GM12878 (cell line): ENCODE measurements around the gene JADE2. TPM values are rescaled to one million over a fixed set of nuclear protein-coding genes. Genes with fewer than 3 reads are reported as not detected.

Source experiments
- ATAC-seq: fragments of 200-7000 bp; cut with Tn5 transposase; 3 replicates; pipeline ENCODE4 v1.9.1; 2020; ENCODE audit warnings: mild to moderate bottlenecking, moderate library complexity
- Bru-seq: library from RNA; stranded (reverse); fragments of 400-500 nt; gene quantifications from one replicate; lab custom pipeline; 2021; lab: Mats Ljungman, UMichigan
- BruChase-seq, 2 experiments: library from RNA; stranded (reverse); fragments of 400-500 nt; gene quantifications; one replicate each; lab custom pipeline; 2021; lab: Mats Ljungman, UMichigan
- BruUV-seq: library from RNA; stranded (reverse); fragments of 400-500 nt; replicated peaks from 2 replicates; lab custom pipeline; 2021; lab: Mats Ljungman, UMichigan
- CTCF ChIA-PET: fragments of 300-600 bp; sonication (Branson Sonifier 250); formaldehyde crosslinking; extraction: SDS; loops from one replicate; lab custom pipeline; 2021; ENCODE audit warnings: inconsistent platforms; lab: Yijun Ruan, JAX
- POLR2A ChIA-PET: fragments of 350-600 bp; formaldehyde crosslinking; extraction: SDS; loops from one replicate; lab custom pipeline; 2021; ENCODE audit warnings: inconsistent platforms; lab: Charles Lee
- RAD21 ChIA-PET: fragments of 300-600 bp; sonication (Branson Sonifier 250); formaldehyde crosslinking; loops from one replicate; lab custom pipeline; 2023; ENCODE audit warnings: antibody characterized with exemption; ENCODE audit not compliant: unreplicated experiment; lab: Charles Lee
- SMC1A ChIA-PET: fragments of 300-600 bp; sonication (Branson Sonifier 250); formaldehyde crosslinking; loops from one replicate; lab custom pipeline; 2023; ENCODE audit not compliant: unreplicated experiment, uncharacterized antibody; lab: Charles Lee
- DNase-seq: peaks from one replicate; pipeline ENCODE4 v3.0.0-alpha.2; 2011; ENCODE audit warnings: low read depth, low spot score
- FAIRE-seq: peaks from 3 replicates; lab custom pipeline; 2011; peaks lifted over from hg19 to GRCh38; lab: Jason Lieb, UNC
- H2AFZ ChIP-seq: 2 replicates; pipeline ENCODE4 v1.6.0; 2011; ENCODE audit warnings: low read depth, low read length, control low read depth; ENCODE audit not compliant: control insufficient read depth
- H3K27ac ChIP-seq: 2 replicates; pipeline ENCODE4 v1.5.1; 2011; ENCODE audit warnings: control low read depth; ENCODE audit not compliant: control insufficient read depth, insufficient read depth
- H3K27me3 ChIP-seq, 2 experiments: replicated peaks in 1 of 2; 2 replicates each; pipeline versions ENCODE4 v1.6.0 to v1.6.1; 2011; ENCODE audit warnings: low read length in 1 of 2; ENCODE audit not compliant: control insufficient read depth in 2 of 2, insufficient read depth in 2 of 2
- H3K36me3 ChIP-seq, 2 experiments: 2 replicates each; pipeline ENCODE4 v1.5.1; 2011; ENCODE audit warnings: low read length in 1 of 2; ENCODE audit not compliant: control insufficient read depth in 2 of 2, insufficient read depth in 2 of 2
- H3K4me1 ChIP-seq: 2 replicates; pipeline ENCODE4 v1.6.1; 2011; ENCODE audit warnings: mild to moderate bottlenecking, low read length, moderate library complexity, mixed read lengths; ENCODE audit not compliant: control insufficient read depth, insufficient read depth
- H3K4me2 ChIP-seq: 2 replicates; pipeline ENCODE4 v1.6.0; 2011; ENCODE audit warnings: control low read depth; ENCODE audit not compliant: control insufficient read depth, insufficient read depth
- H3K4me3 ChIP-seq: fragments of 200-600 bp; sonication (generic); 2 replicates; pipeline ENCODE4 v1.5.1; 2016
- H3K79me2 ChIP-seq: 2 replicates; pipeline ENCODE4 v1.6.0; 2011; ENCODE audit warnings: low read length; ENCODE audit not compliant: control insufficient read depth, insufficient read depth
- H3K9ac ChIP-seq: 2 replicates; pipeline ENCODE4 v1.8.0; 2011; ENCODE audit warnings: low read length, control low read depth, mixed read lengths; ENCODE audit not compliant: control insufficient read depth, insufficient read depth
- H3K9me3 ChIP-seq: replicated peaks from 3 replicates; pipeline ENCODE4 v1.5.1; 2011; ENCODE audit warnings: mild to moderate bottlenecking, low read length; ENCODE audit not compliant: control insufficient read depth, insufficient read depth
- H4K20me1 ChIP-seq: 2 replicates; pipeline ENCODE4 v1.6.0; 2011; ENCODE audit not compliant: control insufficient read depth, insufficient read depth
- ATF3 ChIP-seq: IDR thresholded peaks from 2 replicates; pipeline ENCODE4 v1.6.1; 2011; ENCODE audit warnings: low read depth, mild to moderate bottlenecking, low read length, moderate library complexity, borderline replicate concordance; ENCODE audit errors: extremely low read depth
- DPF2 ChIP-seq: fragments of 450-650 bp; IDR thresholded peaks from 2 replicates; pipeline ENCODE4 v1.6.1; 2017; ENCODE audit warnings: mild to moderate bottlenecking
- ETV6 ChIP-seq, 2 experiments: fragments of 450-650 bp in 1 of 2; IDR thresholded peaks in 1 of 2; conservative IDR thresholded peaks in 1 of 2; 2 replicates each; pipeline ENCODE4 v1.6.1; 2014; ENCODE audit warnings: antibody characterized with exemption in 1 of 2, borderline replicate concordance in 1 of 2, low read depth in 1 of 2, mild to moderate bottlenecking in 1 of 2, moderate library complexity in 1 of 2
- EZH2 ChIP-seq: IDR thresholded peaks from 2 replicates; pipeline ENCODE4 v1.6.1; 2012; ENCODE audit warnings: low read depth, mild to moderate bottlenecking, control low read depth, inconsistent platforms, low read length, borderline replicate concordance; ENCODE audit not compliant: control insufficient read depth
- FOXM1 ChIP-seq: IDR thresholded peaks from 2 replicates; pipeline ENCODE4 v1.6.1; 2012; ENCODE audit warnings: low read depth, mild to moderate bottlenecking, inconsistent platforms, low read length, moderate library complexity
- MEF2B ChIP-seq: fragments of 450-650 bp; IDR thresholded peaks from 2 replicates; pipeline ENCODE4 v1.6.1; 2018; ENCODE audit warnings: mild to moderate bottlenecking, moderate library complexity; ENCODE audit not compliant: partially characterized antibody, poor library complexity, severe bottlenecking
- NBN ChIP-seq: fragments of 450-650 bp; IDR thresholded peaks from 2 replicates; pipeline ENCODE4 v1.6.1; 2016
- NR2C2 ChIP-seq: IDR thresholded peaks from 2 replicates; pipeline ENCODE4 v1.6.1; 2011; ENCODE audit warnings: borderline replicate concordance, low read depth; ENCODE audit not compliant: control insufficient read depth, insufficient read length
- NR2F1 ChIP-seq: fragments of 450-650 bp; conservative IDR thresholded peaks from 2 replicates; pipeline ENCODE4 v1.6.1; 2017; ENCODE audit warnings: mild to moderate bottlenecking
- SMAD1 ChIP-seq: fragments of 450-650 bp; IDR thresholded peaks from 2 replicates; pipeline ENCODE4 v1.6.1; 2018; ENCODE audit warnings: mild to moderate bottlenecking, low read depth; ENCODE audit not compliant: partially characterized antibody
- ZBED1 ChIP-seq: IDR thresholded peaks from 2 replicates; pipeline ENCODE4 v1.6.1; 2016; ENCODE audit warnings: borderline replicate concordance
- ZNF217 ChIP-seq: fragments of 450-650 bp; IDR thresholded peaks from 2 replicates; pipeline ENCODE4 v1.6.1; 2017; ENCODE audit warnings: antibody characterized with exemption, mild to moderate bottlenecking
- WGBS: methylation state at CpG from one replicate; pipeline ENCODE4 v1.1.6; 2016; ENCODE audit warnings: low lambda C conversion rate; ENCODE audit not compliant: insufficient replicate concordance, insufficient coverage; ENCODE audit errors: missing lambda C conversion rate; 5-methylcytosine and 5-hydroxymethylcytosine counted together
- in situ Hi-C: fragments of 300-500 bp; cut with MboI; formaldehyde crosslinking; loops from 9 replicates; pipeline ENCODE4 v1.14.3; 2018; ENCODE audit warnings: mixed read lengths
- intact Hi-C: fragments of 100-400 bp; cut with micrococcal nuclease; formaldehyde crosslinking; loops from one replicate; pipeline ENCODE4 v1.14.2; 2022; ENCODE audit not compliant: unreplicated experiment
- long read RNA-seq, 2 experiments: library from polyadenylated mRNA; unstranded; transcript quantifications; one replicate each; pipeline ENCODE4 v2.0.0, GENCODE V29; 2019 to 2020
- polyA minus RNA-seq, 3 experiments: library from RNA; depleted of rRNA, polyadenylated mRNA; stranded (reverse); fragments of >200 nt; gene quantifications; 2 replicates each; pipeline ENCODE4 v1.2.3, GENCODE V29; 2011
- polyA plus RNA-seq, 11 experiments: library from polyadenylated mRNA; depleted of rRNA in 4 of 11; unstranded in 6 of 11; stranded (reverse) in 5 of 11; fragments of >200 nt; fragmentation: Nextera tagmentation in 4 of 11; fragmentation: Illumina TruSeq in 1 of 11; extraction: Ambion mirVana in 4 of 11; extraction: Trizol in 1 of 11; gene quantifications; 1 replicate in 1 of 11; 2 replicates in 10 of 11; pipeline versions ENCODE4 v1.2.1 to v1.2.3, GENCODE V29; 2011 to 2016; ENCODE audit warnings: inconsistent platforms in 2 of 11, missing spikeins in 2 of 11, low read depth in 1 of 11
- total RNA-seq, 4 experiments: library from RNA; depleted of rRNA in 3 of 4; stranded (reverse); fragments of >200 nt in 3 of 4; fragmentation: Illumina TruSeq in 1 of 4; extraction: Trizol in 1 of 4; gene quantifications; 2 replicates each; pipeline versions ENCODE4 v1.2.1 to v1.2.3, GENCODE V29; 2013 to 2021
- TF ChIP-seq, protein P1 (sequence below): fragments of 450-650 bp; IDR thresholded peaks from 2 replicates; pipeline ENCODE4 v1.6.1; 2018; ENCODE audit warnings: borderline replicate concordance, mild to moderate bottlenecking; ENCODE audit not compliant: partially characterized antibody

The JADE2 gene
- 71.9 and 78.0 TPM in 2 replicates for total RNA-seq (2013; cell fraction: nucleolus; rRNA removed)
- total RNA-seq (2014; rRNA removed) (35.9 and 40.0 TPM in 2 replicates), total RNA-seq (2014; rRNA removed; fragmentation: Illumina TruSeq; extraction: Trizol) (19.9 and 23.6 TPM in 2 replicates), total RNA-seq (2021) (66.1 and 67.0 TPM in 2 replicates), polyA plus RNA-seq (2011; rRNA removed) (18.7 and 31.5 TPM in 2 replicates), polyA plus RNA-seq (2014; fragmentation: Illumina TruSeq; extraction: Trizol) (11.3 and 21.2 TPM in 2 replicates), polyA plus RNA-seq (2014; fragmentation: Nextera tagmentation; extraction: Ambion mirVana) (1 to 10 TPM; 1.5 to 2.3 TPM), polyA plus RNA-seq (2014; rRNA removed) (35.3 and 46.9 TPM in 2 replicates), polyA plus RNA-seq (2016; fragmentation: Nextera tagmentation; extraction: Ambion mirVana) (10 to 100 TPM; 13.1 to 15.6 TPM), polyA minus RNA-seq (2011; rRNA and poly(A)+ RNA removed) (47.3 and 68.9 TPM in 2 replicates), Bru-seq, nascent RNA (percentile 79 among the genes with signal in this experiment), BruChase-seq, experiment 1, labeled RNA remaining after a 6-hour chase (percentile 78 among the genes with signal in this experiment), BruChase-seq, experiment 2, labeled RNA remaining after a 2-hour chase (percentile 80 among the genes with signal in this experiment)
- polyA plus RNA-seq (2011; ENCODE audit: low read depth): 9.3 TPM
- polyA plus RNA-seq (2011; cell fraction: cytosol; rRNA removed): 32.4 and 44.8 TPM in 2 replicates
- polyA plus RNA-seq (2011; cell fraction: nucleus; rRNA removed): 47.8 and 58.6 TPM in 2 replicates
- polyA plus RNA-seq (2012): 22.9 and 26.2 TPM in 2 replicates
- 22.5 and 26.8 TPM in 2 replicates for polyA minus RNA-seq (2011; cell fraction: cytosol; rRNA and poly(A)+ RNA removed)
- 21.9 and 35.7 TPM in 2 replicates for polyA minus RNA-seq (2011; cell fraction: nucleus; rRNA and poly(A)+ RNA removed)
- long read RNA-seq, experiment 1, partial matches to known transcripts: 1 of 6 reads
- long read RNA-seq, experiment 1, other reads (novel, unspliced or antisense): 5 of 6 reads
- long read RNA-seq, experiment 2, partial matches to known transcripts: 1 of 5 reads
- long read RNA-seq, experiment 2, other reads (novel, unspliced or antisense): 4 of 5 reads

- intact Hi-C loops (loop anchor here (2.0 to 5.0 kb wide), 3 partner anchors 20 to 58 kb away; no protein-coding TSS in a partner anchor), in situ Hi-C loops (no loop called here)
- Histone ChIP-seq H3K79me2 (peaks cover 53% of the 10 kb centered on the region), H3K9ac (peak within 1 kb of the TSS; percentile 100), H3K4me2 (peak within 1 kb of the TSS; percentile 99), H3K27me3 (peaks cover 2 to 6% of the 10 kb centered on the region in 2 experiments; a peak in 1 of 4 replicates), H4K20me1 (no peaks in the 10 kb centered on the region), H3K4me1 (peaks cover 7% of the 10 kb centered on the region), H3K9me3 (no peaks in the 10 kb centered on the region), H3K4me3 (peak within 1 kb of the TSS; percentile 91), H3K27ac (peak within 1 kb of the TSS; percentile 97), H3K36me3 (peaks cover 0 to 4% of the 10 kb centered on the region in 2 experiments; a peak in 1 of 4 replicates), H2AFZ (peak within 1 kb of the TSS; percentile 84)
- no peak for FAIRE-seq
- SMC1A ChIA-PET: interaction anchor here (0.6 to 13.4 kb wide), 5 partner anchors 19 to 343 kb away, joined by 3 to 148 read pairs (median 4); no protein-coding TSS in a partner anchor
- peak; percentile 62 for ATAC-seq
- DNase-seq: no peak
- CTCF ChIA-PET: interaction anchor here (0.6 to 12.2 kb wide), 3 partner anchors 19 to 340 kb away, joined by 3 to 145 read pairs (median 4); no protein-coding TSS in a partner anchor
- RAD21 ChIA-PET: interaction anchor here (0.6 to 11.0 kb wide), 17 partner anchors 10 to 668 kb away, joined by 3 to 144 read pairs (median 5); partner anchors contain the start of gene CDKN2AIPNL
- under 1% methylated on average over 34 of the region's 57 CpGs for WGBS
- POLR2A ChIA-PET: interaction anchor here (0.6 to 6.8 kb wide), 14 partner anchors 16 to 700 kb away, joined by 3 to 60 read pairs (median 4); partner anchors contain the start of gene UBE2B
- TSS peak; percentile 79 for BruUV-seq
- no peak for TF ChIP-seq NR2C2
- TF ChIP-seq ATF3: no peak
- TF ChIP-seq SMAD1: no peak
- no peak for TF ChIP-seq ZBED1
- TF ChIP-seq EZH2: no peak
- TF ChIP-seq, protein P1, sequence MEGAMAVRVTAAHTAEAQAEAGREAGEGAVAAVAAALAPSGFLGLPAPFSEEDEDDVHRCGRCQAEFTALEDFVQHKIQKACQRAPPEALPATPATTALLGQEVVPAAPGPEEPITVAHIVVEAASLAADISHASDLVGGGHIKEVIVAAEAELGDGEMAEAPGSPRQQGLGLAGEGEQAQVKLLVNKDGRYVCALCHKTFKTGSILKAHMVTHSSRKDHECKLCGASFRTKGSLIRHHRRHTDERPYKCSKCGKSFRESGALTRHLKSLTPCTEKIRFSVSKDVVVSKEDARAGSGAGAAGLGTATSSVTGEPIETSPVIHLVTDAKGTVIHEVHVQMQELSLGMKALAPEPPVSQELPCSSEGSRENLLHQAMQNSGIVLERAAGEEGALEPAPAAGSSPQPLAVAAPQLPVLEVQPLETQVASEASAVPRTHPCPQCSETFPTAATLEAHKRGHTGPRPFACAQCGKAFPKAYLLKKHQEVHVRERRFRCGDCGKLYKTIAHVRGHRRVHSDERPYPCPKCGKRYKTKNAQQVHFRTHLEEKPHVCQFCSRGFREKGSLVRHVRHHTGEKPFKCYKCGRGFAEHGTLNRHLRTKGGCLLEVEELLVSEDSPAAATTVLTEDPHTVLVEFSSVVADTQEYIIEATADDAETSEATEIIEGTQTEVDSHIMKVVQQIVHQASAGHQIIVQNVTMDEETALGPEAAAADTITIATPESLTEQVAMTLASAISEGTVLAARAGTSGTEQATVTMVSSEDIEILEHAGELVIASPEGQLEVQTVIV: no peak
- TF ChIP-seq NBN: peak; percentile 90
- TF ChIP-seq FOXM1: no peak
- peak; percentile 44 for TF ChIP-seq MEF2B
- TF ChIP-seq ETV6 (conservative IDR thresholded peaks at IDR 0.05 in 1 of 2, IDR thresholded peaks at IDR 0.05 in 1 of 2; ENCODE audit: borderline replicate concordance in 1 of 2, low read depth in 1 of 2): no peak
- no peak for TF ChIP-seq NR2F1
- no peak for TF ChIP-seq ZNF217
- TF ChIP-seq DPF2: no peak
These were observed at the start of gene JADE2 for GRCh38 chr5:134524826-134525682. TSS of gene JADE2 (plus strand) at chr5:134525670. CDS start at chr5:134535858, 10,188 bp downstream.
